Measurements from ENCODE around the gene EXOC4.

Gene EXOC4

GRCh38 chr7:133428326-133428725 lies 175.4 kb downstream of the EXOC4 start:
- no peak for DNase-seq (ENCODE audit: low read depth in 2 of 2)

- DNase-seq (ENCODE audit: low read depth in 2 of 2): no peak
Measured at GRCh38 chr7:133428876-133429275, 176.0 kb downstream of the EXOC4 start.

GRCh38 chr7:133429371-133429770 lies 176.5 kb downstream of the EXOC4 start:
- no peak for DNase-seq (ENCODE audit: low read depth in 2 of 2)

- no peak for DNase-seq (ENCODE audit: low read depth in 2 of 2)
Measured at GRCh38 chr7:133431134-133431724, 178.4 kb downstream of the EXOC4 start.

GRCh38 chr7:133433165-133433812 lies 180.4 kb downstream of the EXOC4 start:
- DNase-seq (ENCODE audit: low read depth in 2 of 2): no peak

GRCh38 chr7:133434246-133434865 lies 181.5 kb downstream of the EXOC4 start:
- DNase-seq (ENCODE audit: low read depth in 2 of 2): no peak

- no peak for DNase-seq (ENCODE audit: low read depth in 2 of 2)
Measured at GRCh38 chr7:133436014-133436428, 183.1 kb downstream of the EXOC4 start.

- no peak for DNase-seq (ENCODE audit: low read depth in 2 of 2)
Measured at GRCh38 chr7:133437544-133437943, 184.7 kb downstream of the EXOC4 start.

GRCh38 chr7:133442818-133443217 lies 189.9 kb downstream of the EXOC4 start:
- no peak for DNase-seq (ENCODE audit: low read depth in 2 of 2)

GRCh38 chr7:133445617-133446016 lies 192.7 kb downstream of the EXOC4 start:
- no peak for DNase-seq (ENCODE audit: low read depth in 2 of 2)

- DNase-seq (ENCODE audit: low read depth in 2 of 2): no peak
Measured at GRCh38 chr7:133448012-133448411, 195.1 kb downstream of the EXOC4 start.

GRCh38 chr7:133452577-133452976 lies 199.7 kb downstream of the EXOC4 start:
- DNase-seq (ENCODE audit: low read depth in 2 of 2): no peak

GRCh38 chr7:133458688-133459087 lies 205.8 kb downstream of the EXOC4 start:
- no peak for DNase-seq (ENCODE audit: low read depth in 2 of 2)

- no peak for DNase-seq (ENCODE audit: low read depth in 2 of 2)
Measured at GRCh38 chr7:133461421-133461820, 208.5 kb downstream of the EXOC4 start.

- no peak for DNase-seq (ENCODE audit: low read depth in 2 of 2)
Measured at GRCh38 chr7:133475655-133476054, 222.8 kb downstream of the EXOC4 start.

GRCh38 chr7:133477791-133478190 lies 224.9 kb downstream of the EXOC4 start:
- no peak for DNase-seq (ENCODE audit: low read depth in 2 of 2)

- DNase-seq (ENCODE audit: low read depth in 2 of 2): no peak
Measured at GRCh38 chr7:133478591-133479135, 225.8 kb downstream of the EXOC4 start.

GRCh38 chr7:133479456-133480065 lies 226.7 kb downstream of the EXOC4 start:
- no peak for DNase-seq (ENCODE audit: low read depth in 2 of 2)

- DNase-seq (ENCODE audit: low read depth in 2 of 2): no peak
Measured at GRCh38 chr7:133480868-133481267, 228.0 kb downstream of the EXOC4 start.

GRCh38 chr7:133481676-133482075 lies 228.8 kb downstream of the EXOC4 start:
- no peak for DNase-seq (ENCODE audit: low read depth in 2 of 2)

- no peak for DNase-seq (ENCODE audit: low read depth in 2 of 2)
Measured at GRCh38 chr7:133482599-133482998, 229.7 kb downstream of the EXOC4 start.

- peak; percentile 14 to 23 for DNase-seq (ENCODE audit: low read depth in 2 of 2)
Measured at GRCh38 chr7:133484086-133484485, 231.2 kb downstream of the EXOC4 start.

GRCh38 chr7:133489906-133490305 lies 237.0 kb downstream of the EXOC4 start:
- no peak for DNase-seq (ENCODE audit: low read depth in 2 of 2)
